Spinal cord (tissue), 10 donors: ENCODE measurements around the gene TNIK. TPM values are rescaled to one million over a fixed set of nuclear protein-coding genes. Genes with fewer than 3 reads are reported as not detected.

Experiments used
- DNase-seq, 6 donors: peaks; one replicate each; pipeline versions ENCODE4 v3.0.0 to v3.0.0-alpha.2; 2013 to 2015; ENCODE audit warnings: low spot score in 6 of 6, low read depth in 4 of 6
- H3K27ac ChIP-seq: one replicate; pipeline ENCODE4 v1.5.1; 2013; ENCODE audit warnings: low read depth, low read length, control low read depth
- H3K27me3 ChIP-seq: one replicate; pipeline ENCODE4 v1.6.1; 2013; ENCODE audit warnings: low read length; ENCODE audit not compliant: control insufficient read depth, insufficient read depth
- H3K36me3 ChIP-seq: one replicate; pipeline ENCODE4 v1.6.1; 2013; ENCODE audit warnings: low read length; ENCODE audit not compliant: control insufficient read depth, insufficient read depth
- H3K4me1 ChIP-seq: one replicate; pipeline ENCODE4 v1.6.1; 2013; ENCODE audit warnings: low read length; ENCODE audit not compliant: control insufficient read depth, insufficient read depth
- H3K4me3 ChIP-seq: one replicate; pipeline ENCODE4 v1.5.1; 2013; ENCODE audit warnings: low read depth, low read length, control low read depth
- H3K9me3 ChIP-seq: one replicate; pipeline ENCODE4 v1.6.1; 2013; ENCODE audit warnings: low read length; ENCODE audit not compliant: control insufficient read depth, insufficient read depth
- WGBS: methylation state at CpG from one replicate; pipeline ENCODE4 v1.1.5; 2013; ENCODE audit warnings: missing lambda C conversion rate; ENCODE audit not compliant: insufficient coverage; 5-methylcytosine and 5-hydroxymethylcytosine counted together
- polyA plus RNA-seq, 2 donors: library from polyadenylated mRNA; unstranded; fragments of 120-200 nt; gene quantifications; one replicate each; pipeline ENCODE4 v1.2.1, GENCODE V29; 2013; ENCODE audit not compliant: insufficient read length in 2 of 2
- total RNA-seq, 2 donors: library from RNA; depleted of rRNA in 1 of 2; stranded (reverse); fragments of 120-200 nt in 1 of 2; fragments of >200 nt in 1 of 2; gene quantifications; one replicate each; pipeline versions ENCODE4 v1.2.3 to v1.2.4, GENCODE V29; 2013 to 2014
- donor health status: healthy.

Gene TNIK
- total and polyA plus RNA-seq, 4 donors = 38.3 to 105 (median 88.5) TPM

- peak in 1 of 6 donors; percentile 57 for DNase-seq
- WGBS = no CpG with 5 or more reads among the region's 1 CpG
- no peak overlapping the region for H3K27ac ChIP-seq
Measured at GRCh38 chr3:171039674-171040073, 420.5 kb downstream of the TNIK start.

DNA sequence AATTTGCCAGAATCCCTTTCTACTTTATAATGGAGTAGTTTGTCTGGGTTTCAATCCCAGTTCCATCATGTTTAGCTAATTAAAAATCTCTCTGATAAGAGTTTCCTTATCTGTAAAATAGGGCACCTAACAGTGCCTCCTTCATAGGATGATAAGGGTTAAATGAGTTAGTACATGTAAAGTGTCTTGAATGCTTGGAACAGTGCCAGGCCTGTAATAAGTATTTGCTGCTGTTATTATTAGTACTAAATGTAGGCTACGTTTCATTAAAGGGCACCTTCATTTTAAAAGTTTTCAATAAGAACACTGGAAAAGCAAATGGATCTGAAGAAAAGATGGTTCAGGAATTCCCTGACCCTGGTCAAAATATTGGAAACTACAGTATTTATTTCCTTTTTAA lies 421.9 kb downstream of the TNIK start:
- H3K4me1 ChIP-seq = no peaks in the 10 kb centered on the region
- no peaks in the 10 kb centered on the region for H3K27me3 ChIP-seq
- WGBS = no CpG with 5 or more reads among the region's 1 CpG
- H3K9me3 ChIP-seq = no peaks in the 10 kb centered on the region
- no peak overlapping the region for H3K27ac ChIP-seq
- H3K4me3 ChIP-seq = no peak overlapping the region
- no peaks in the 10 kb centered on the region for H3K36me3 ChIP-seq
- peak in 1 of 6 donors; percentile 45 for DNase-seq

More at GRCh38 chr3:171039674-171040073, 420.5 kb downstream of the TNIK start:
- H3K4me3 ChIP-seq = no peak overlapping the region
- no peaks in the 10 kb centered on the region for H3K4me1 ChIP-seq
- H3K9me3 ChIP-seq = no peaks in the 10 kb centered on the region
- no peaks in the 10 kb centered on the region for H3K36me3 ChIP-seq
- no peaks in the 10 kb centered on the region for H3K27me3 ChIP-seq

- H3K4me3 ChIP-seq = no peak overlapping the region
- H3K27me3 ChIP-seq = peaks cover 9% of the 10 kb centered on the region
- H3K4me1 ChIP-seq = peaks cover 8% of the 10 kb centered on the region
- H3K36me3 ChIP-seq = no peaks in the 10 kb centered on the region
- DNase-seq = no peak
- no peaks in the 10 kb centered on the region for H3K9me3 ChIP-seq
- WGBS = 71% methylated on average over 3 of the region's 8 CpGs
- no peak overlapping the region for H3K27ac ChIP-seq
Measured at GRCh38 chr3:171028779-171029232, 431.4 kb downstream of the TNIK start.

GRCh38 chr3:171028025-171028778 lies 432.0 kb downstream of the TNIK start:
- DNase-seq = peak in 4 of 6 donors; percentile 12 to 72 (median 34)
- WGBS = 12% methylated on average over 39 of the region's 39 CpGs
- peaks cover 9% of the 10 kb centered on the region for H3K27me3 ChIP-seq

DNA sequence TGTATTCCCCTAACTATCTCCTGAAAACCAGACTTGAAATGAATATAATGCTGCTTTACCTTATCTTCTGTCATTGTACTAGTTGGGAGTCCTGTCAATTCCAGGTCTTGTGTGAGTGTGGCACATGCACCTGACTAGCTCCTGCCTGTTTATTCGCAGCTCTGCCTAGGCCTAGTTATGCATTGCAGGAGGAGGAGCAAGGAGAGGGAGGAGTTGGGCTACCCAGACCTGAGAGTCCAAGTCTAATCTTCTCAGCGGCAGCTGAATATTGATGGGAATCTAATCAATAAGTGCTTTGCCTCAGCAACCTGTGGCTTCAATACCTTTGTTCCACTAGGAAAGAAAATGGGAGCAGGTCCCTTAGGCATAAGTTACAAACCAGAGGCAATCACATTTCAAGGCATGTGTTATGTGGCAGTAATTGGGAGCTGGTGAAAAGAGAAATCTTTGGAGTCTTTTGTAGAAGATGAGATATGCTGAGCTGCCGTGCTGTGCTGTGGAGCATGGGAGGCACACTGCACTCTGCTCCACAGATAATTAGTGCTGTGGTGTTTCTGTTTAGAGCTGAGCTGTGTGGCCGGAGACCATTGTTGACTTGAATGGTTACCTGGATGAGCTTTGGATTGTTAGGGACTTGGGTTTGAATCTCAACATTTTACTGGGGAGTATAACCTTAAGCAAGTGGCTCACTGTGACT lies 433.5 kb downstream of the TNIK start, which contains the start of gene SLC2A2:
Gene SLC2A2 (minus strand): TSS at position 124 of the 697 bp plus-strand sequence. CDS start 50 bp downstream, at position 74.
- H3K27me3 ChIP-seq = peaks cover 9% of the 10 kb centered on the region
- H3K4me3 ChIP-seq = no peak within 1 kb of the TSS
- no peak for DNase-seq
- H3K36me3 ChIP-seq = no peaks in the 10 kb centered on the region
- H3K4me1 ChIP-seq = peaks cover 8% of the 10 kb centered on the region
- H3K9me3 ChIP-seq = no peaks in the 10 kb centered on the region
- H3K27ac ChIP-seq = no peak within 1 kb of the TSS
- WGBS = 83% methylated on average over 3 of the region's 4 CpGs

More at GRCh38 chr3:171028025-171028778, 432.0 kb downstream of the TNIK start:
- Histone ChIP-seq H3K36me3 (no peaks in the 10 kb centered on the region), H3K9me3 (no peaks in the 10 kb centered on the region), H3K4me1 (peaks cover 8% of the 10 kb centered on the region), H3K4me3 (peak overlapping the region; percentile 28), H3K27ac (no peak overlapping the region)

GRCh38 chr3:171023566-171023965 lies 436.6 kb downstream of the TNIK start:
- no peak overlapping the region for H3K27ac ChIP-seq
- no peak overlapping the region for H3K4me3 ChIP-seq
- peaks cover 7% of the 10 kb centered on the region for H3K4me1 ChIP-seq
- H3K36me3 ChIP-seq = no peaks in the 10 kb centered on the region
- no peaks in the 10 kb centered on the region for H3K9me3 ChIP-seq
- no peak for DNase-seq
- peaks cover 7% of the 10 kb centered on the region for H3K27me3 ChIP-seq

DNA sequence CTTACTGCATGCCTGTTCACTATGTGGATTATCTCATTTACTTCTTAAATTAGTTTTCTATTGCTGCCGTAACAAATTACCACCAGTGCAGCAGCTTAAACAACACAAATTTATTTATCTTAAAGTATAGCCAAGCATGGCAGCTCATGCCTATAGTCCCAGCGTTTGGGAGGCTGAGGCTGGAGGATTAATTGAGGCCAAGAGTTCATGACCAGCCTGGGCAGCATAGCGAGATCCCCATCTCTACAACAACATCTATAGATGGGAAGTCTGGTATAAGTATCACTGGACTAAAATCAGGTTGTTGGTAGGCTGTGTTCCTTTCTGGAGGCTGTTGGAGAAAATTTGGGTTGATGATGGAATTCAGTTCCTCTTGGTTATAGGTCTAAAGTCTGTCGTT lies 438.8 kb downstream of the TNIK start:
- no peak for DNase-seq
- no peaks in the 10 kb centered on the region for H3K27me3 ChIP-seq
- H3K4me1 ChIP-seq = no peaks in the 10 kb centered on the region
- no peak overlapping the region for H3K27ac ChIP-seq
- no peak overlapping the region for H3K4me3 ChIP-seq
- no peaks in the 10 kb centered on the region for H3K9me3 ChIP-seq
- H3K36me3 ChIP-seq = no peaks in the 10 kb centered on the region
- no CpG with 5 or more reads among the region's 4 CpGs for WGBS

DNA sequence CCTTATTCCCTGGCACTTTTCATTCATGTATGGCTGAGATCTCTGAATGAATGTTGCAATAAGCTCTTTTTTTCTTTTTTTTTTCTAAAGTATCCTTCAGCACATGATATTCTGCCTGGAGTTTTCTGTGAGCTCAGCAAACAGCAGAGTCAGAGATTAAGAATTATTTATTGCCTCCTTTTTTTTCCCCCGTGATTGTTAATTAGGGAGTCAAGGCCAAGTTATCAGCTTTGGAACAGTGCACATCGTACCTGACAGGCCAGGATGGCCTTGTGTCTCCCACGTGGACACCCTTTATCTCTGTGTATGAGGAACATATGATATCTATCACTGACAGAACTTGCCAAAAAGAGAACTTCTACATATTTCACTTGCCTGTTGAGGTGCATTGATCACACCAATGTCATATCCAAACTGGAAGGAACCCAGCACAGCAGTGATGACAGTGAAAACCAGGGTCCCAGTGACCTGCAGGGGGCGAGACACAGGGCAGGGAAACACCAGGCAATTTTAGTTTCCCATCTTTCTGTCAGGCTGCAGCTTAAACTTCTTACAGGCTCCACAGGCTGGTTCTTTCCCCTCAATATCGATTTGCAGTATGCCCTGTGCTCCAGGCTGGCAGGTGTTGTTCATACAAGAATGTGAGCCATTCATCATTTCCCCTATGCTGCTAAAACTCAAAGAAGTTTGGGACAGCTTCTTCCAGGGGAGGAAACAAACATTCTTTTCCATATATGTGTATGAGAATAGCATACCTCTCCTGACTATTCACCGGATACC lies 441.9 kb downstream of the TNIK start:
- DNase-seq = peak in 1 of 6 donors; percentile 29
- 60% methylated on average over 2 of the region's 6 CpGs for WGBS

More for the DNA sequence above, 441.9 kb downstream of the TNIK start:
- H3K4me3 ChIP-seq = no peak overlapping the region
- H3K27me3 ChIP-seq = no peaks in the 10 kb centered on the region
- no peaks in the 10 kb centered on the region for H3K4me1 ChIP-seq
- no peaks in the 10 kb centered on the region for H3K36me3 ChIP-seq
- H3K27ac ChIP-seq = no peak overlapping the region
- H3K9me3 ChIP-seq = no peaks in the 10 kb centered on the region
